Measurements from ENCODE around the gene KHSRP.

GRCh38 chr19:6452223-6452614 is 27.6 kb upstream of the KHSRP start:
- TF ChIP-seq CTCF (IDR thresholded peaks at IDR 0.05) (no peak), POLR2A (IDR thresholded peaks at IDR 0.05) (no peak)
